B cell (primary cell): ENCODE data around the gene JPH3. TPM values are rescaled to one million over a fixed set of nuclear protein-coding genes. Genes with fewer than 3 reads are reported as not detected.
"Not testable (repeated sequence)": the region's sequence is repeated elsewhere in the genome, so short reads cannot be mapped to it uniquely, and the experiment has no call there.

Experiments used
- ATAC-seq: fragments of 200-7000 bp; cut with Tn5 transposase; one replicate; pipeline ENCODE4 v1.10.0; 2021; ENCODE audit warnings: low read depth, mild to moderate bottlenecking, moderate number of reproducible peaks, moderate library complexity
- CTCF ChIA-PET: fragments of 350-600 bp; sonication (Branson Sonifier 250); formaldehyde crosslinking; loops from one replicate; lab custom pipeline; 2021; ENCODE audit warnings: antibody characterized with exemption, inconsistent platforms; lab: Charles Lee
- POLR2A ChIA-PET: fragments of 350-600 bp; sonication (Branson Sonifier 250); formaldehyde crosslinking; loops from one replicate; lab custom pipeline; 2021; ENCODE audit warnings: antibody characterized with exemption; lab: Charles Lee
- DNase-seq: peaks from one replicate; pipeline ENCODE4 v3.0.0; 2013
- H2AFZ ChIP-seq: 2 replicates; pipeline ENCODE4 v1.6.1; 2012; ENCODE audit warnings: mild to moderate bottlenecking, low read depth, low read length; ENCODE audit not compliant: insufficient read depth, poor library complexity, severe bottlenecking
- H3K27ac ChIP-seq, 2 donors: 1 replicate in 1 of 2; 2 replicates in 1 of 2; pipeline ENCODE4 v1.5.1; 2012 to 2013; ENCODE audit warnings: low read length in 2 of 2, mild to moderate bottlenecking in 2 of 2, moderate library complexity in 1 of 2
- H3K27me3 ChIP-seq, 4 experiments: fragments of 200-600 bp in 1 of 4; sonication (generic) in 1 of 4; replicated peaks in 1 of 4; 1 replicate in 2 of 4; 2 replicates in 2 of 4; pipeline versions ENCODE4 v1.6.1 to v1.7.0; 2013 to 2016; ENCODE audit warnings: low read length in 3 of 4, mild to moderate bottlenecking in 2 of 4, mixed read lengths in 1 of 4, moderate library complexity in 1 of 4; ENCODE audit not compliant: insufficient read depth in 4 of 4, control insufficient read depth in 3 of 4; ENCODE audit errors: control extremely low read depth in 1 of 4
- H3K36me3 ChIP-seq, 2 experiments: replicated peaks in 1 of 2; 1 replicate in 1 of 2; 2 replicates in 1 of 2; pipeline versions ENCODE4 v1.6.1 to v1.7.1; 2013; ENCODE audit warnings: low read length in 1 of 2; ENCODE audit not compliant: insufficient read depth in 2 of 2, control insufficient read depth in 1 of 2; ENCODE audit errors: control extremely low read depth in 1 of 2, extremely low read depth in 1 of 2
- H3K4me1 ChIP-seq, 2 donors: fragments of 200-600 bp in 1 of 2; sonication (generic) in 1 of 2; 1 replicate in 1 of 2; 2 replicates in 1 of 2; pipeline versions ENCODE4 v1.5.1 to v1.6.1; 2013 to 2017; ENCODE audit warnings: low read length in 2 of 2; ENCODE audit not compliant: control insufficient read depth in 2 of 2, insufficient read depth in 2 of 2
- H3K4me2 ChIP-seq: replicated peaks from 2 replicates; pipeline ENCODE3; 2012; ENCODE audit warnings: mild to moderate bottlenecking, low read depth, low read length; ENCODE audit not compliant: poor library complexity, severe bottlenecking
- H3K4me3 ChIP-seq, 5 experiments: fragments of 200-600 bp in 1 of 5; sonication (generic) in 1 of 5; 1 replicate in 3 of 5; 2 replicates in 2 of 5; pipeline versions ENCODE4 v1.5.1 to v1.7.0; 2011 to 2016; ENCODE audit warnings: low read length in 4 of 5, mild to moderate bottlenecking in 4 of 5, low read depth in 2 of 5, control low read depth in 1 of 5, moderate library complexity in 1 of 5; ENCODE audit not compliant: insufficient read depth in 1 of 5; ENCODE audit errors: control extremely low read depth in 1 of 5, extremely low read depth in 1 of 5
- H3K79me2 ChIP-seq: fragments of 200-600 bp; sonication (generic); one replicate; pipeline ENCODE4 v1.6.0; 2016; ENCODE audit warnings: low read length; ENCODE audit not compliant: control insufficient read depth, insufficient read depth
- H3K9ac ChIP-seq: fragments of 200-600 bp; sonication (generic); 2 replicates; pipeline ENCODE4 v1.6.1; 2017; ENCODE audit warnings: mild to moderate bottlenecking, low read length, moderate library complexity
- H3K9me3 ChIP-seq, 3 donors: one replicate each; pipeline versions ENCODE4 v1.6.1 to v1.7.1; 2013; ENCODE audit warnings: low read length in 2 of 3; ENCODE audit not compliant: control insufficient read depth in 2 of 3, insufficient read depth in 1 of 3; ENCODE audit errors: control extremely low read depth in 1 of 3
- H4K20me1 ChIP-seq: 2 replicates; pipeline ENCODE4 v1.6.0; 2012; ENCODE audit warnings: mild to moderate bottlenecking, low read length; ENCODE audit not compliant: insufficient read depth, control insufficient read depth, poor library complexity, severe bottlenecking
- H3K27ac Mint-ChIP-seq: one replicate; pipeline ENCODE4 v1.8.0; 2021; ENCODE audit warnings: mixed read lengths
- H3K27me3 Mint-ChIP-seq: one replicate; pipeline ENCODE4 v1.8.0; 2021; ENCODE audit warnings: mixed read lengths
- H3K4me1 Mint-ChIP-seq: one replicate; pipeline ENCODE4 v1.8.0; 2021; ENCODE audit warnings: mixed read lengths
- H3K4me3 Mint-ChIP-seq: one replicate; pipeline ENCODE4 v1.8.0; 2021; ENCODE audit warnings: mixed read lengths
- H3K9me3 Mint-ChIP-seq: one replicate; pipeline ENCODE4 v1.8.0; 2022; ENCODE audit warnings: mixed read lengths; ENCODE audit not compliant: insufficient read depth
- EZH2 ChIP-seq: IDR thresholded peaks from 2 replicates; pipeline ENCODE4 v1.6.1; 2012; ENCODE audit warnings: borderline replicate concordance, low read depth, mild to moderate bottlenecking, moderate library complexity, low read length; ENCODE audit not compliant: insufficient read depth, poor library complexity, severe bottlenecking
- WGBS: methylation state at CpG from one replicate; pipeline ENCODE4 v1.1.5; 2013; ENCODE audit warnings: missing lambda C conversion rate; ENCODE audit not compliant: insufficient coverage; 5-methylcytosine and 5-hydroxymethylcytosine counted together
- intact Hi-C: fragments of 100-400 bp; cut with micrococcal nuclease; formaldehyde crosslinking; loops from one replicate; pipeline ENCODE4 v1.10.0; 2022
- polyA plus RNA-seq: library from polyadenylated mRNA; depleted of rRNA; stranded (reverse); fragments of >200 nt; gene quantifications from 2 replicates; pipeline ENCODE4 v1.2.3, GENCODE V29; 2012
- total RNA-seq, 2 donors: library from RNA; stranded (reverse); fragments of 120-200 nt in 1 of 2; gene quantifications; 1 replicate in 1 of 2; 2 replicates in 1 of 2; pipeline versions ENCODE4 v1.2.3 to v1.2.4, GENCODE V29; 2013 to 2022
- TF ChIP-seq, protein P1 (sequence below): fragments of 200-600 bp; IDR thresholded peaks from one replicate; pipeline ENCODE4 v1.8.0; 2022; ENCODE audit warnings: antibody characterized with exemption, mild to moderate bottlenecking

The JPH3 gene
- total and polyA plus RNA-seq, 2 donors (not counting 1 experiment from before 2014, with no cell fraction given) = not detected

DNA sequence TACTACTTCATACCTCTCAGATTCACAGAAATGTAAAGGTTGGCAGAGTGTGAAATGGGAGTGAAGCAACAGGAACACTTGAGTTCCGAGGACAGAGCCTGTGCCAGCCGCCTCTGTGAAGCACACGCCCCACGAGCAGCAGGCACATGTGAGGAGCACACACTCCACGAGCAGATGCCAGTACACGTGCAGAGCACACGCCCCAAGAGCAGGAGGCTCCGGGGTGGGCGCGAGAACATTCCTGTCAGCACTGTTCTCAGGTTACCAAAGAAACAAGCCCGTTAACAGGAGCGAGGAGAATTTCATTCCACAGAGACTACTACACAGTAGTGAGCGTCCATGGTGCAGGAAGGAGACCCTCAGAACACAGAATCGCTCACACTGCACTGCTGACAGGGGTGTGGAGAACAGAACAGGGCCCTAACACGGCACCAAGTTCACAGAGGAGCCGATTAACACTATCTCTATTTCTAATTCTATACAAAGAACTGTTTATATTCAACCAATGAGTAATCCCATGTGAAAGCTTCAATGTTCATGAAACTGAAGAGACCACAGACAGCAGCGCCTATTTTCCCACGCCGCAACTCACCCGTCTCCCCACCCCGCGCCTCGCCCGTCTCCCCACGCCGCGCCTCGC lies 123.4 kb downstream of the JPH3 start:
- H3K4me3 ChIP-seq = no peak overlapping the region
- H3K27me3 ChIP-seq = no peaks in the 10 kb centered on the region
- intact Hi-C loops = no loop called here
- H3K36me3 ChIP-seq = peaks cover 0 to 41% of the 10 kb centered on the region in 2 experiments
- H2AFZ ChIP-seq = no peak overlapping the region
- peaks cover 16% of the 10 kb centered on the region for H4K20me1 ChIP-seq
- H3K27me3 Mint-ChIP-seq = no peaks in the 10 kb centered on the region
- WGBS = 97% methylated on average over 19 of the region's 28 CpGs
- no peak overlapping the region for H3K4me3 Mint-ChIP-seq
- no peak for ATAC-seq
- no peaks in the 10 kb centered on the region for H3K9me3 Mint-ChIP-seq
- no peaks in the 10 kb centered on the region for H3K9me3 ChIP-seq
- H3K4me1 Mint-ChIP-seq = peaks cover 23% of the 10 kb centered on the region
- H3K4me1 ChIP-seq = peaks cover 11 to 23% of the 10 kb centered on the region in 2 donors
- H3K27ac ChIP-seq = peak overlapping the region in 1 of 2 donors; percentile 44
- no peak overlapping the region for H3K9ac ChIP-seq
- TF ChIP-seq, protein P1, sequence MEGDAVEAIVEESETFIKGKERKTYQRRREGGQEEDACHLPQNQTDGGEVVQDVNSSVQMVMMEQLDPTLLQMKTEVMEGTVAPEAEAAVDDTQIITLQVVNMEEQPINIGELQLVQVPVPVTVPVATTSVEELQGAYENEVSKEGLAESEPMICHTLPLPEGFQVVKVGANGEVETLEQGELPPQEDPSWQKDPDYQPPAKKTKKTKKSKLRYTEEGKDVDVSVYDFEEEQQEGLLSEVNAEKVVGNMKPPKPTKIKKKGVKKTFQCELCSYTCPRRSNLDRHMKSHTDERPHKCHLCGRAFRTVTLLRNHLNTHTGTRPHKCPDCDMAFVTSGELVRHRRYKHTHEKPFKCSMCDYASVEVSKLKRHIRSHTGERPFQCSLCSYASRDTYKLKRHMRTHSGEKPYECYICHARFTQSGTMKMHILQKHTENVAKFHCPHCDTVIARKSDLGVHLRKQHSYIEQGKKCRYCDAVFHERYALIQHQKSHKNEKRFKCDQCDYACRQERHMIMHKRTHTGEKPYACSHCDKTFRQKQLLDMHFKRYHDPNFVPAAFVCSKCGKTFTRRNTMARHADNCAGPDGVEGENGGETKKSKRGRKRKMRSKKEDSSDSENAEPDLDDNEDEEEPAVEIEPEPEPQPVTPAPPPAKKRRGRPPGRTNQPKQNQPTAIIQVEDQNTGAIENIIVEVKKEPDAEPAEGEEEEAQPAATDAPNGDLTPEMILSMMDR = no peak
- TF ChIP-seq EZH2 = no peak
- peak overlapping the region; percentile 34 for H3K27ac Mint-ChIP-seq
- DNase-seq = no peak
- no peak overlapping the region for H3K4me2 ChIP-seq
- ChIA-PET POLR2A (no interaction called here), CTCF (interaction anchor here (1.0 to 1.7 kb wide), 3 partner anchors 44 to 635 kb away, joined by 3 to 5 read pairs (median 3); no protein-coding TSS in a partner anchor)
- peaks cover 20% of the 10 kb centered on the region for H3K79me2 ChIP-seq

DNA sequence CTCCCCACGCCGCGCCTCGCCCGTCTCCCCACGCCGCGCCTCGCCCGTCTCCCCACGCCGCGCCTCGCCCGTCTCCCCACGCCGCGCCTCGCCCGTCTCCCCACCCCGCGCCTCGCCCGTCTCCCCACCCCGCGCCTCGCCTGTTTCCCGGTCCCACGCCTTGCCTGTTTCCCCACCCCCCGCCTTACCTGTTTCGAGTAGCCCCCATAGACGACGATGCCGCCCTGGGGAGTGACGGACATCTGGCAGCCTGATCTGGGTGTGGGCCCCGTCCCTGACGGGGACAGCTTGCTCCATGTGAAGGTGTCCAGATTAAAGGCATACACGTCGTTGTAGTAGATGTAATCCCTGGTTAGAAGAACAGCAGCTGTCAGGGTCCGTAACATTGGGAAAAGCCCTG lies 124.3 kb downstream of the JPH3 start:
- Histone ChIP-seq H4K20me1 (peaks cover 13% of the 10 kb centered on the region), H3K79me2 (peaks cover 14% of the 10 kb centered on the region), H3K36me3 (peaks cover 0 to 40% of the 10 kb centered on the region in 2 experiments), H3K4me1 (peaks cover 11 to 23% of the 10 kb centered on the region in 2 donors)
- H3K27ac Mint-ChIP-seq = peak overlapping the region; percentile 7
- peaks cover 23% of the 10 kb centered on the region for H3K4me1 Mint-ChIP-seq
- H3K4me3 ChIP-seq, H3K9me3 ChIP-seq, ATAC-seq, H3K27ac ChIP-seq, H3K4me2 ChIP-seq, intact Hi-C loops, H2AFZ ChIP-seq, H3K9me3 Mint-ChIP-seq, H3K27me3 Mint-ChIP-seq, H3K4me3 Mint-ChIP-seq, POLR2A ChIA-PET, H3K9ac ChIP-seq, DNase-seq, H3K27me3 ChIP-seq: not testable (repeated sequence)
- WGBS = 97% methylated on average over 13 of the region's 40 CpGs
- CTCF ChIA-PET = interaction anchor here (1.0 kb wide), 1 partner anchor 43 kb away, joined by 3 read pairs; no protein-coding TSS in a partner anchor
